ENCODE results near the gene HPCAL4.

DNA sequence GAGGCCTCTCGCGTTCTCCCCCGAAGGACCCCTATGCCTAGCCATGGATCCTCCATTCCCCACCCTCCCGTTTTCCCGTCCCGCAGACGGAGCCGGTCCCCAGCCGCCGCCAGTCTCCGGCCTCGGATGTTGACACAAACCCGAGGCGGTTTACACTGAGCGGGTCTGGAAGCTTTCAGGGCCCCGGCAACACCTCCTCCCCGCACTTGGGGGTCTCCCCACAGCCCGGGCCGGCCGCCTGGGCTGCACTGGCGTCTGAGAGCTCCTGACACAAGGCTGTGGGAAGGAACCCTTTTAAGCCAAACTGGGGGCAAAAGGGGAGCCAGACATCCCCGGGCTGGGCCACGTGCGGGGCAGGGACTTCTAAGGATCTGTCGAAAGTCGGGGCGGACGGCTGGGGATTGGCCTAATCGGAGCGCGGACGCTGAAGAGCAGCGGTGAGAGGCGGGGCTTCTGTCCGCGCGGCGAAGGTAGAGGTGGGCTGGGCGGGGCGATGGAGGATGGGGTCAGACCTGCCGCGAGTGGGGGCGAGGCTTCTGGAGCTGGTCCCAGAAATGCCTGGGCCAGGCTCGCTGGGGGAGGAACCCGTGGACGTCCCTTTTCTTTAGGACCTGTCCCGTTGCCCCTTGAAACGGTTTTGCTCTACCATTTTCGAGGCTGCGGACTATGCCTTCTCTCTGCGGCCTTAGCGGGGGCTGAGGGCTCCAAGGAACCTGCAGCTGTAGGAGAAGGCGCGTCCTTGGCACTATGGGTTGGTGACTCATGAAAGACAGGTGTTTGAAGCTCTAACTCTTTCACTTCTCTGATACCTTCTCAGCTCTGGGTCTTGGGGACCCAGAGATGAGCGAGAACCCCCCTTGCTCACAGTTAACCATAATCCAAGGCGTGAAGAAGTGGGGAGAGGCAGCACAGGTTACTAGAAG is 1.2 kb upstream of the HPCAL4 start:
- TF ChIP-seq HDAC6 (IDR thresholded peaks at IDR 0.05; ENCODE audit: low read depth, low read length) (no peak), PRMT5 (CRISPR knock-in tag; IDR thresholded peaks at IDR 0.05) (no peak)
- TF ChIP-seq, protein P1, sequence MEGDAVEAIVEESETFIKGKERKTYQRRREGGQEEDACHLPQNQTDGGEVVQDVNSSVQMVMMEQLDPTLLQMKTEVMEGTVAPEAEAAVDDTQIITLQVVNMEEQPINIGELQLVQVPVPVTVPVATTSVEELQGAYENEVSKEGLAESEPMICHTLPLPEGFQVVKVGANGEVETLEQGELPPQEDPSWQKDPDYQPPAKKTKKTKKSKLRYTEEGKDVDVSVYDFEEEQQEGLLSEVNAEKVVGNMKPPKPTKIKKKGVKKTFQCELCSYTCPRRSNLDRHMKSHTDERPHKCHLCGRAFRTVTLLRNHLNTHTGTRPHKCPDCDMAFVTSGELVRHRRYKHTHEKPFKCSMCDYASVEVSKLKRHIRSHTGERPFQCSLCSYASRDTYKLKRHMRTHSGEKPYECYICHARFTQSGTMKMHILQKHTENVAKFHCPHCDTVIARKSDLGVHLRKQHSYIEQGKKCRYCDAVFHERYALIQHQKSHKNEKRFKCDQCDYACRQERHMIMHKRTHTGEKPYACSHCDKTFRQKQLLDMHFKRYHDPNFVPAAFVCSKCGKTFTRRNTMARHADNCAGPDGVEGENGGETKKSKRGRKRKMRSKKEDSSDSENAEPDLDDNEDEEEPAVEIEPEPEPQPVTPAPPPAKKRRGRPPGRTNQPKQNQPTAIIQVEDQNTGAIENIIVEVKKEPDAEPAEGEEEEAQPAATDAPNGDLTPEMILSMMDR (IDR thresholded peaks at IDR 0.05 in 2 of 3, conservative IDR thresholded peaks at IDR 0.05 in 1 of 3; ENCODE audit: insufficient read depth in 2 of 3, low read depth in 1 of 3, low read length in 3 of 3): no peak
- TF ChIP-seq, protein P2, sequence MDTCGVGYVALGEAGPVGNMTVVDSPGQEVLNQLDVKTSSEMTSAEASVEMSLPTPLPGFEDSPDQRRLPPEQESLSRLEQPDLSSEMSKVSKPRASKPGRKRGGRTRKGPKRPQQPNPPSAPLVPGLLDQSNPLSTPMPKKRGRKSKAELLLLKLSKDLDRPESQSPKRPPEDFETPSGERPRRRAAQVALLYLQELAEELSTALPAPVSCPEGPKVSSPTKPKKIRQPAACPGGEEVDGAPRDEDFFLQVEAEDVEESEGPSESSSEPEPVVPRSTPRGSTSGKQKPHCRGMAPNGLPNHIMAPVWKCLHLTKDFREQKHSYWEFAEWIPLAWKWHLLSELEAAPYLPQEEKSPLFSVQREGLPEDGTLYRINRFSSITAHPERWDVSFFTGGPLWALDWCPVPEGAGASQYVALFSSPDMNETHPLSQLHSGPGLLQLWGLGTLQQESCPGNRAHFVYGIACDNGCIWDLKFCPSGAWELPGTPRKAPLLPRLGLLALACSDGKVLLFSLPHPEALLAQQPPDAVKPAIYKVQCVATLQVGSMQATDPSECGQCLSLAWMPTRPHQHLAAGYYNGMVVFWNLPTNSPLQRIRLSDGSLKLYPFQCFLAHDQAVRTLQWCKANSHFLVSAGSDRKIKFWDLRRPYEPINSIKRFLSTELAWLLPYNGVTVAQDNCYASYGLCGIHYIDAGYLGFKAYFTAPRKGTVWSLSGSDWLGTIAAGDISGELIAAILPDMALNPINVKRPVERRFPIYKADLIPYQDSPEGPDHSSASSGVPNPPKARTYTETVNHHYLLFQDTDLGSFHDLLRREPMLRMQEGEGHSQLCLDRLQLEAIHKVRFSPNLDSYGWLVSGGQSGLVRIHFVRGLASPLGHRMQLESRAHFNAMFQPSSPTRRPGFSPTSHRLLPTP (IDR thresholded peaks at IDR 0.05; ENCODE audit: borderline replicate concordance, extremely low read depth, insufficient read length): no peak
